Rectal smooth muscle tissue (tissue), 1 donor: Measurements from ENCODE around the gene SH3GL1.

Experiments
- H3K27ac ChIP-seq: one replicate; pipeline ENCODE4 v1.7.0; 2013; ENCODE audit warnings: low read depth, low read length, inconsistent platforms
- H3K27me3 ChIP-seq: one replicate; pipeline ENCODE4 v1.7.0; 2013; ENCODE audit warnings: low read length; ENCODE audit not compliant: control insufficient read depth, insufficient read depth
- H3K36me3 ChIP-seq: one replicate; pipeline ENCODE4 v1.7.0; 2013; ENCODE audit warnings: low read length; ENCODE audit not compliant: control insufficient read depth, insufficient read depth
- H3K4me1 ChIP-seq: one replicate; pipeline ENCODE4 v1.7.0; 2013; ENCODE audit warnings: low read length; ENCODE audit not compliant: control insufficient read depth, insufficient read depth
- H3K4me3 ChIP-seq: one replicate; pipeline ENCODE4 v1.7.0; 2013; ENCODE audit warnings: low read length
- H3K9ac ChIP-seq: one replicate; pipeline ENCODE4 v1.7.0; 2013; ENCODE audit warnings: low read length

SH3GL1 gene

DNA sequence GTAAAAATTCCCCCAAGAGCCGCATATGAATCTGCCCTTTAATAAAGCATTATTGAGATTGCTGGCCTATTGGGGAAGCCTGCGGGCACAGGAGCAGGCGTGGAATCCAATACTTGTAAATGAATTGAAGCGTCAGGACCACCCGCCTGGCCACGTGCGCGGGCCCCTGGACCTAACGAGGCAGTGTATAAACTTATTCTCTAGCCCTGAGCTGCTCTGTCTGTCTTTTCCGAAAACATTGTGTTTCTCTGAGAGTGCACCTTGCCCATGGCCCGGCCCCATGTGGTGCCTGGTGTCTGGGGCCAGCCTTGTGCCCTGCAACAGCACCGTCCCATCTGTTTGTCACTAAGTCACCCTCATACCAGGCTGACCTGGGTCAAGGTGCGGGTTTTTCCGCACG, 42.8 kb upstream of the SH3GL1 start:
- Histone ChIP-seq H3K36me3 (peaks cover 21% of the 10 kb centered on the region), H3K27ac (no peak overlapping the region), H3K4me3 (no peak overlapping the region), H3K4me1 (no peaks in the 10 kb centered on the region), H3K9ac (no peak overlapping the region), H3K27me3 (no peaks in the 10 kb centered on the region)

DNA sequence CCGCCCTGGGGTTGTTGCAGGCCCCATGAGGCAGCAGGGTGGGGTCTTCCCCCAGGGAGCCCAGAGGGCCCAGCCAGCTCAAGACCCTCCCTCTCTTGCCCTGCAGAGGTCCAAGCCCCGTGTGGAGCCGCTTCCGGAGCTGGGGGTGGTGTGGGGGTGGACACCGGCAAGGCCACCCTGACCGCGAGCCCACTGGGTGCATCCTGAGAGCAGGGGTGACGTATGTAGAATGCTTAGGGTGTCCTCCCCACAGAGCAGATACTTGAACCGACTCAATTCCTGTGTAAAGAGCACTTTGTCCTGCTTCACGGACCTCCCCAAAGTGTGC, 42.4 kb upstream of the SH3GL1 start:
- Histone ChIP-seq H3K27ac (no peak overlapping the region), H3K4me3 (no peak overlapping the region), H3K27me3 (no peaks in the 10 kb centered on the region), H3K4me1 (no peaks in the 10 kb centered on the region), H3K36me3 (peaks cover 17% of the 10 kb centered on the region), H3K9ac (no peak overlapping the region)

DNA sequence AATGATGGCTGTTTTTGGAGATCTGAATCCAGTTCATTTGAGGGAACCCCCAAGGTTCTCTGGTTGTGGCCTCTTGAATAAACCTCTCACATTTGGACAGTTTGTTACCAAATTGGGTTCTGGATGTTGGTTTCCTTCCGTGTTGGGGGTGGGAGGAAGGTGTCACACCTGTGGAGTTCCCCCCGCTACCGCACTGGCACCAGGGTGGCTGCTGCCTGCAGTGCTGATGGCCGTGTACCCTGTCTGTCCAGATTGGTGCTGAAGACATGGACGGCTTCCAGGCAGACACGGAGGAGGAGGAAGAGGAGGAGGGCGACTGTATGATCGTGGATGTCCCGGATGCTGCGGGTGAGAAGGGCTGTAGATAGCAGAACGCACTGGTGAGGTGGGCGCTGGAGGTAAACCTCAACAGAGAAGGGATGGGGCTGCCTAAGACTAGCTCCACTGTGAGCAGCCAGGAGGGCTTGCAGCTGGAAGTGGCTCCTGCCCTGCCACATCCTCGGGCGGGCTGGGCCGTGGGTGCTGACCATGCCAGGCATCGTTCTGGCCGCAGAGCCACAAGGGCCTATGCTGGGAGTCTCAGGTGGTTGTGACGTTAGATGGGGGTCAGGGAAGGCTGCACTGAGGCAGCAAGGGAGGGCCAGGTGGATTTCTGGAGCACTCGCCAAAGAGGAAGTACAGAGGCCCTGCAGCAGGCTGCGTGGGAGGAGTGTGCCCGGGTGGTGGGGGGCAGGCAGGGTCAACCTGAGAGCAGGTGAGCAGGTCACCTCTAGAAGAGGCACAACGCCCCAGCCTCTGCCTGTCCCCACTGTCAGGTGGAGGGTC, 41.9 kb upstream of the SH3GL1 start:
- H3K36me3 ChIP-seq, result peaks cover 15% of the 10 kb centered on the region
- H3K9ac ChIP-seq, result no peak overlapping the region
- H3K27ac ChIP-seq, result no peak overlapping the region
- no peaks in the 10 kb centered on the region for H3K27me3 ChIP-seq
- no peaks in the 10 kb centered on the region for H3K4me1 ChIP-seq
- H3K4me3 ChIP-seq, result no peak overlapping the region

DNA sequence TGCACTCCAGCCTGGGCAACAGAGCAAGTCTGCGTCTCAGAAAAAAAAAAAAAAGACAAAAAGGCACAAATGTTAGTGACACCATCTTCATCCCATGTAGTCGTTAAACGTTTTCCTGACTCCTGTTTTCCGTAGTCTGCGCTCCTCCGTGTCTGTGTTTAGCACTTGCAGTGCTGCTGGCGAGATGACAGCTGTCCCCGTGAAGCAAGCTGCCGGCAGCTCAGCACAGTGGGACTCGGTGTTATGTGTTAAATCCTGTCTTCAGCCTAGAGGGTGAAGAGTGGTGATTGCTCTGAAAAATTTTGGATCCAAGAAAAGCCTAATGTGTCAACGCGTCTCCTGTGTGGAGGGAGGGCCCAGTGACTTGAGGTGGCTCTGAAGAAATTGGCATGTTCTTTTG, 38.9 kb upstream of the SH3GL1 start:
- Histone ChIP-seq H3K4me3 (no peak overlapping the region), H3K9ac (no peak overlapping the region), H3K4me1 (no peaks in the 10 kb centered on the region), H3K36me3 (no peaks in the 10 kb centered on the region), H3K27me3 (no peaks in the 10 kb centered on the region), H3K27ac (no peak overlapping the region)

DNA sequence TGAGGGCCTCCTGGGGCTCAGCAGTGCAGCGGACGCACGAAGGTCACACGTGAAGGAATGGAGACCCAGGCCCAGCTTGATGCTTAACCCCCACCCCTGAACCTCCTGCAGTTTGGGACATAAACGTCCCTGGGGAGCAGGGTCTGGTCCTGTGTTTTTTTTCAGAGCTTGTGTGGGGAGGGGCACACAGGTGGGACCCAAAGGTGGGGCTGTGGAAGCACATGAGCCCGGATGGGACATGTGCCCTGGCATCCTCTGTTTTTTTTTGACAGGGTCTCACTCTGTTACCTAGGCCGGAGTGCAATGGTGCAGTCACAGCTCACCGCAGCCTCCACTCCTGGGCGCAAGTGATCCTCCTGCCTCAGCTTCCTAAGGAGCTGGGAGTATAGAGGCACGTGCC, 36.8 kb upstream of the SH3GL1 start:
- Histone ChIP-seq H3K36me3 (peaks cover 2% of the 10 kb centered on the region), H3K27ac (no peak overlapping the region)

DNA sequence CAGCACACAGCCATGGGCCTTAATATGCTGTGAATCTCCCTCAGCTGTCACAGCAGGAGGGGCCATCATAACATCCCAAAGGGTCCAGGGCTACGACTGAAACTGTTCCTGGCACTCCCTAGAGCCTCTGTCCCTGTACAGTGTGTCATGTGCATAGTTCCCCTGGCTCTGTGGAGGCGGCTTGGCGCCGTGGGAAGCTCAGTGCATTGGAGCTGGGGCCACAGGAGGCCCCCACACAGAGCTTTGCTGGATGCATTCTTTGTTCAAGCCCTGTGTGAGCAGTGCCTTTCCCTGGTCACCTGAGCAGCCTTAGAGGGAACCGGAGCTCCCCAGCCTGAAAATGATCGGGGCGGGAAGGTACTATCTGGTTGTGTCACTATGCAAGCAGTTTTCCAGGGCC, 35.9 kb upstream of the SH3GL1 start:
- H3K27me3 ChIP-seq, result no peaks in the 10 kb centered on the region
- H3K4me3 ChIP-seq, result no peak overlapping the region
- H3K4me1 ChIP-seq, result no peaks in the 10 kb centered on the region
- no peak overlapping the region for H3K9ac ChIP-seq
- H3K36me3 ChIP-seq, result peaks cover 2% of the 10 kb centered on the region
- no peak overlapping the region for H3K27ac ChIP-seq

More for the DNA sequence above, 36.8 kb upstream of the SH3GL1 start:
- no peak overlapping the region for H3K4me3 ChIP-seq
- no peak overlapping the region for H3K9ac ChIP-seq
- H3K4me1 ChIP-seq, result no peaks in the 10 kb centered on the region
- H3K27me3 ChIP-seq, result no peaks in the 10 kb centered on the region

DNA sequence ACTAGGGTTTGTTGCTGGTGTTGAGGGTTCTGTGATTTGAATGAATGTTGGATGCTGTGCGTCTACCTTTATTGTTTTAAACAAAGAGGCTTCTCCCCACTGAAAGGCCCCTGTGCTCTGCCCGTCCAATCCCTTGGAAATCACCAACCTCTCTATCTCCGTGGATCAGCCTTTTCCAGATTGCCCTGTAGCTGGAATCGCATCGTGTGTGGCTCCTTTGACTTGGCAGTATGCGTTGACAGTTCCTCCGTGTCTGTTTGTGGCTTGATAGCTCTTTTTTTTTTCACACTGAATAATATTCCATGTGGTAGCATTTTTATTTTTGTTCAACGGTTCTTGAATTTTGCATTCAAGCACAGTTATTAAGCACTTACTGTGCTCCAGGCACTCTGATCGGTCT, 34.0 kb upstream of the SH3GL1 start:
- H3K36me3 ChIP-seq, result peaks cover 5% of the 10 kb centered on the region
- H3K9ac ChIP-seq, result no peak overlapping the region
- no peak overlapping the region for H3K27ac ChIP-seq
- H3K4me1 ChIP-seq, result no peaks in the 10 kb centered on the region
- no peak overlapping the region for H3K4me3 ChIP-seq
- no peaks in the 10 kb centered on the region for H3K27me3 ChIP-seq

DNA sequence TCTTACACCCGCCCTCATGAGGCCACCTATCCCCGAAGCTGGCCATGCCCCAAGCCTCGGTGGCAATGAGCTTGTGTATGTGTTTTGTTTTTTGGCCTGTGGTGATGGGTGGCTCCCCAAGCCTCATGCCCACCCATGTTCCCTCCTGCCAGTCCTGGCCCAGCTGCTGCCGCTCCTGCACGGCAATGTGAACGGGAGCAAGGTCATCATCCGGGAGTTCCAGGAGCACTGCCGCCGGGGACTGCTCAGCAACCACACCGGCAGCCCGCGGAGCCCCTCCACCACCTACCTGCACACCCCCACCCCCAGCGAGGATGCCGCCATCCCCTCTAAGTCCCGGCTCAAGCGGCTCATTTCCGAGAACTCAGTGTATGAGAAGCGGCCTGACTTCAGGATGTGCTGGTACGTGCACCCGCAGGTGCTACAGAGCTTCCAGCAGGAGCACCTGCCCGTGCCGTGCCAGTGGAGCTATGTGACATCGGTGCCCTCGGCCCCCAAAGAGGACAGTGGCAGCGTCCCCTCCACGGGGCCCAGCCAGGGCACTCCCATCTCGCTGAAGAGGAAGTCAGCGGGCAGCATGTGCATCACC, 32.7 kb upstream of the SH3GL1 start:
- no peak overlapping the region for H3K4me3 ChIP-seq
- H3K9ac ChIP-seq, result no peak overlapping the region
- H3K4me1 ChIP-seq, result no peaks in the 10 kb centered on the region
- H3K27me3 ChIP-seq, result no peaks in the 10 kb centered on the region
- no peak overlapping the region for H3K27ac ChIP-seq
- H3K36me3 ChIP-seq, result peaks cover 5% of the 10 kb centered on the region

DNA sequence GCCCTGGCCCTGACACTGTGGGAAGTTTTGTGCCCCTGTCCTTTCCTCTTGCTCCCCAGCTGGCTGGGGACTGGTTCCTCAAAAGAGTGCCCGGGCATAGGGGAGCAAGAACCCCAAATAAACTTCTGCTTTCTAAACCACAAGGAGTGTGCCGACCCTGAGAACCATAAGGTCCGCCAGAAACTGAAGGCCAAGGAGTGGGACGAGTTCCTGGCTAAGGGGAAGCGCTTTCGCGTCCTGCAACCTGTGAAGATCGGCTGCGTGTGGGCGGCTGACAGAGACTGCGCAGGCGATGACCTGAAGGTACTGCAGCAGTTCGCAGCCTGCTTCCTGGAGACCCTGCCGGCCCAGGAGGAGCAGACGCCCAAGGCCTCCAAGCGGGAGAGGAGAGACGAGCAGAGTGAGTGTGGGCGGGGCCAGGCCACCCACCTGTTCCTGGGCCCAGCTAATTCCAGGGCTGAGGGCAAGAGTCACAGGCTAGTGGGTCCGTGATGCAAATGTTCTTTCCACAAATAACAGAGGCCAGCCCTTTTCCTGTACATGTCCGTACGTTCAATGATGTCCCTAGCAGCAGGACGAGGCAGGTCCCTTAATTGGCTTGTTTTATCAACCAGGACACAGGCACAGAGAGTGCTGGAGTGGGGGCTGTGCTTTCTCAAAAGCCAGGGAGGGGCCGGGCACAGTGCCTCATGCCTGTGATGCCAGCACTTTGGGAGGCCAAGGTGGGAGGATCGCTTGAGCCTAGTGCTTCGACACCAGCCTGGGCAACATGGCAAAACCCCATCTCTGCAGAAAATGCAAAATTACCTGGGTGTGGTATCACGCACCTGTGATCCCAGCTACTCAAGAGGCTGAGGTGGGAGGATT, 31.7 kb upstream of the SH3GL1 start:
- Histone ChIP-seq H3K36me3 (peaks cover 5% of the 10 kb centered on the region), H3K27me3 (no peaks in the 10 kb centered on the region), H3K4me3 (no peak overlapping the region), H3K4me1 (no peaks in the 10 kb centered on the region), H3K9ac (no peak overlapping the region), H3K27ac (no peak overlapping the region)

DNA sequence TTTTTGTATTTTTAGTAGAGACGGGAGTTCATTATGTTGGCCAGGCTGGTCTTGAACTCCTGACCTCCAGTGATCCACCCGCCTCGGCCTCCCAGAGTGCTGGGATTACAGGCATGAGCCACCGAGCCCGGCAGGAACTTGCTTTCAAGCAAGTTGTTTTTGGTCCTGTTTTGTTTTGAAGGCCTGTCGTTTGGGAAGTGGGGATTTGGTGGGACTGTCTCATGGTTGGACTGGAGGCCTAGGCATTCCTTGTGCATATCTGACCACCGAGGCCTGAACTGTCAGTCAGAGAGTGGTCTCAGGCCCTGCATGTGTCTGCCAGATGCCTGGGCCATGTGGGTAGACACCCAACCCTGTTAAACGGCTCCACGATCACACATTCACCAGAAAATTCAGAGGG, 30.9 kb upstream of the SH3GL1 start:
- Histone ChIP-seq H3K27ac (no peak overlapping the region), H3K27me3 (no peaks in the 10 kb centered on the region), H3K4me1 (no peaks in the 10 kb centered on the region), H3K36me3 (peaks cover 5% of the 10 kb centered on the region), H3K9ac (no peak overlapping the region), H3K4me3 (no peak overlapping the region)

DNA sequence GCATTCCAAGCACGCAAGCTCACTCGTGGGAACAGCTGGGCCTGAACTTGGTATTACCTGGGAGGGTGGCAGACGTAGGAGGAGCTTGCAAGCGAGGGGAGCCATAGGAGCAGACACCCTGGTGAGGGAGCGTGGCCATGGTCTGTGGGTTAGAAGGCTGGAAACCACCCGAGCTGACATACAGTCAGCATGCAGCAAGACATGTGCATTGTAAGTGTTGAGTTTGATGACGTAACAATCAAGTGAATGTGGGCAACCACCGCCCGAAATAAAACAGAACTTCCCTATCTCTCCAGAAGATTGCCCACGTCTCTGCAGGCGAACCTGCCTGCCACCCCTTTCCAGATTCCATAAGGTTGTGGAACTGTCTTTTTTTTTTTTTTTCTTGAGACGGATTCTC, 30.4 kb upstream of the SH3GL1 start:
- H3K36me3 ChIP-seq, result peaks cover 5% of the 10 kb centered on the region
- H3K27ac ChIP-seq, result no peak overlapping the region

DNA sequence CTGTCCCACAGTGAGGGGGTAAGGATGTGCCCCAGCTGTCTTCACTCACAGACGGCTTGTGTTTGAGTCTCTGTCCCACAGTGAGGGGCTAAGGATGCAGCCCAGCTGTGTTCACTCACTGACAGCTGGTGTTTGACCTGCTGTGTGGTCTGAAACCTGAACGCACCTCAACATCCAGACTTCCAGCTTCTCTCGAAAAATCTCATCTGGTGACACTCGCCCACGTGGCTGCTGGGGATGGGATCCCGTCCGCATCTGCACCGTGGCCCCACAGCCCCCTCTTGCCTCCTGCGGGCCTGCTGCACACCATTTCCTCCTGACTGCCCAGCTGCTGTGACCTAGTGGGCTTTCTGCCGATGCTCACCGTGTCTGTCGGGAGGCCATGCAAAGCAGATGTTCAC, 29.4 kb upstream of the SH3GL1 start:
- H3K4me1 ChIP-seq, result no peaks in the 10 kb centered on the region
- H3K9ac ChIP-seq, result no peak overlapping the region
- no peaks in the 10 kb centered on the region for H3K27me3 ChIP-seq
- peaks cover 5% of the 10 kb centered on the region for H3K36me3 ChIP-seq
- H3K4me3 ChIP-seq, result no peak overlapping the region
- no peak overlapping the region for H3K27ac ChIP-seq

More for the DNA sequence above, 30.4 kb upstream of the SH3GL1 start:
- no peaks in the 10 kb centered on the region for H3K27me3 ChIP-seq
- no peaks in the 10 kb centered on the region for H3K4me1 ChIP-seq
- no peak overlapping the region for H3K4me3 ChIP-seq
- H3K9ac ChIP-seq, result no peak overlapping the region
